Nephron progenitor cell (in vitro differentiated cells): ENCODE data around the gene PYGM.

Experiments used
- DNase-seq: peaks from one replicate; pipeline ENCODE4 v3.0.0; 2021
- H3K27ac Mint-ChIP-seq: 2 replicates; pipeline ENCODE4 v1.8.0; 2021; ENCODE audit warnings: mild to moderate bottlenecking, moderate library complexity, mixed read lengths
- H3K27me3 Mint-ChIP-seq: 2 replicates; pipeline ENCODE4 v1.8.0; 2021; ENCODE audit warnings: mild to moderate bottlenecking, low read depth, mixed read lengths; ENCODE audit not compliant: poor library complexity
- H3K36me3 Mint-ChIP-seq: 2 replicates; pipeline ENCODE4 v1.8.0; 2021; ENCODE audit warnings: low read depth, mixed read lengths
- H3K4me1 Mint-ChIP-seq: 2 replicates; pipeline ENCODE4 v1.8.0; 2021; ENCODE audit warnings: mixed read lengths
- H3K4me3 Mint-ChIP-seq: 2 replicates; pipeline ENCODE4 v1.8.0; 2021; ENCODE audit warnings: mild to moderate bottlenecking, moderate library complexity, mixed read lengths
- H3K9me3 Mint-ChIP-seq: 2 replicates; pipeline ENCODE4 v1.8.0; 2021; ENCODE audit warnings: mild to moderate bottlenecking, moderate library complexity, mixed read lengths
- TF ChIP-seq, protein P1 (sequence below): fragments of 200-600 bp; sonication (generic); IDR thresholded peaks from 2 replicates; pipeline ENCODE4 v1.5.0; 2021; ENCODE audit warnings: antibody characterized with exemption

The PYGM gene

DNA sequence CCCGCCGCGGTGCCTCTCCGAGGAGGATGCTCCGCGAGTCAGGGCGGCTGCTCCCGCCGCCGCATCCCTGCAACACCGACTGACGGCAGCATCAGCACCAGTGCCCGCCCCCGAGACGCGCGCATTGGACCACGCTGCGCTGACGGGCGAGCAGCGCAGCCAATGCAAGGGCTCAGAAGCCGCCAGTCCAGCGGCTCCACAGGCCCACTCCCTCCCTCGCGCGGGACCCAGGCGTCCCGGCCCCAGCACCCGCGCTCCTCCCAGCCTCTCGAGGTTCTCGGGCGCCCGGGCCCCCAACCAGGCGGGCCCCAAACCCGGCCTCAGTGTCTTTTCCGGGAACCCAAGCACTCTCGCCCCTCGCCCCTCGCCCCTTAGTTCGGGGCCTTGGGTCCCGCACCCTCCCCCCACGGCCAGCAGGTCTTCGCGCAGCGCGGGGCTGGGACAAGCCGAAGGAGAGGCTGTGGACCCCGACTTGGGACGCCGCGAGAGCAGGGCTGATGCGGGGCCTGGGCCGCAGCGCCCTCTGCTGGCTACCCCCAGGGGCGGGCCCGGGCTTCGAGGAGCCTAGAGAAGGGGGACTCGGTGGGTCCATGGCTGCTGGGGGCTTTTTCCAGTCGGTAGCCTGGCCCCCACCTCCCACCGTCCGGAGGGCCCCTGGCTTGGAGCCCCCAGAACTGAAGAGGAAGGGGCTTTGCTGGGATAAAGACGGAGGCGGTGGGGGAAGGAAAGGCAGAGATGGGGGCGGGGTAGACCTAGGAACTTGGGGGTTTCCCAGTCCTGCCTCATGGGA lies 36.5 kb downstream of the PYGM start, which contains the start of gene NRXN2:
Gene NRXN2, minus strand, starts transcription at position 81 of the 790 bp plus-strand sequence. CDS start 9,498 bp downstream, outside the sequence.
- peak; percentile 88 for DNase-seq
- Mint-ChIP-seq H3K36me3 (no peaks in the 10 kb centered on the region), H3K9me3 (no peaks in the 10 kb centered on the region), H3K4me3 (peak within 1 kb of the TSS; percentile 60), H3K27ac (no peak within 1 kb of the TSS), H3K4me1 (peaks cover 47% of the 10 kb centered on the region), H3K27me3 (peaks cover 53% of the 10 kb centered on the region)
- TF ChIP-seq, protein P1, sequence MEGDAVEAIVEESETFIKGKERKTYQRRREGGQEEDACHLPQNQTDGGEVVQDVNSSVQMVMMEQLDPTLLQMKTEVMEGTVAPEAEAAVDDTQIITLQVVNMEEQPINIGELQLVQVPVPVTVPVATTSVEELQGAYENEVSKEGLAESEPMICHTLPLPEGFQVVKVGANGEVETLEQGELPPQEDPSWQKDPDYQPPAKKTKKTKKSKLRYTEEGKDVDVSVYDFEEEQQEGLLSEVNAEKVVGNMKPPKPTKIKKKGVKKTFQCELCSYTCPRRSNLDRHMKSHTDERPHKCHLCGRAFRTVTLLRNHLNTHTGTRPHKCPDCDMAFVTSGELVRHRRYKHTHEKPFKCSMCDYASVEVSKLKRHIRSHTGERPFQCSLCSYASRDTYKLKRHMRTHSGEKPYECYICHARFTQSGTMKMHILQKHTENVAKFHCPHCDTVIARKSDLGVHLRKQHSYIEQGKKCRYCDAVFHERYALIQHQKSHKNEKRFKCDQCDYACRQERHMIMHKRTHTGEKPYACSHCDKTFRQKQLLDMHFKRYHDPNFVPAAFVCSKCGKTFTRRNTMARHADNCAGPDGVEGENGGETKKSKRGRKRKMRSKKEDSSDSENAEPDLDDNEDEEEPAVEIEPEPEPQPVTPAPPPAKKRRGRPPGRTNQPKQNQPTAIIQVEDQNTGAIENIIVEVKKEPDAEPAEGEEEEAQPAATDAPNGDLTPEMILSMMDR: peak; percentile 94

DNA sequence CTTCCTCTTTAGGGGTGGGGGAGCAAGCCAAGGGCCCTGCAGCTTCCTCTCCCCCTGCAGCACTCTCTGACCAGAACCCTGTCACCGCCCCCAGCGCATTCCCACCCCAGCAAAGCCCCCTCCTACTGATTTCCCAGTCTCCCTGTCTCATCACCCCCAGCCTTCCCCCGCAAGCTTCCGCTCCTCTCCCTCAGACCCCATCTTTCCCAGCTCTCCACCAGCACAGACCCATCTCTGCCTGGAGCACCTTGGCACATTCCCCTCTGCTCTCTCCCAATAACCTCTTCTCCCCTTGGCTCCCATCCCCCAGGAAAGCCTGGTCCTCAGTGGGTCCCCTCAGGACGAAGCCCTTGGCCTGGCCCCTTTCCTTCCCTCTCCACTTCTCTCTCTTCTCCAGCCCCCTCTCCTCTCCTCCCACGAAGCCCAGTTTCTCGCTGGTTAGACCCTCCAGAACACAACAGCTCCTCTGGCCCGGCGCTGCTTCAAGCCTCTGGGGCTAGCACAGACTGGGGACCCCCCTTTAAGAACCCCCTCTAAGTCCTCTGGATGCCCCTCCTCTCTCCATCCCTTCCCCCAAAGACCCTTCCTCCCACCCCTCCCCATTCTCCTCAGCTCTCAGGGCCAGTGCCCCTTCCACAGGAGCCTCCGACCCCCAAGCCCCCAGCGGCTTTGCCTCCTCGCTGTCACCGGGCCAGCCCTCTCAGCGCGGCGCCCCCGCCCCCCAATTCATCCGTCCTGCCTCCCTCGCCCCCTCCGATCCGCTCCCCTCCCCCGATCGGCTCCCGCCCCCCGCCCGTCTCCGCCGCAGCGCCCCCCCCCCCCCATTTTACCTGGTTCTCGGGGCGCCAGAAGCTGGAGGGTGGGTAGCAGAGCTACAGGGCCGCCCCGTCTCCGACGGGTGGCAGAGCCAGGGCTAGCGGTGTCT lies 37.4 kb downstream of the PYGM start:
- H3K4me1 Mint-ChIP-seq: peaks cover 46% of the 10 kb centered on the region
- DNase-seq: no peak
- peaks cover 62% of the 10 kb centered on the region for H3K27me3 Mint-ChIP-seq
- H3K36me3 Mint-ChIP-seq: no peaks in the 10 kb centered on the region
- H3K4me3 Mint-ChIP-seq: peak overlapping the region; percentile 30
- no peaks in the 10 kb centered on the region for H3K9me3 Mint-ChIP-seq
- TF ChIP-seq, protein P1: no peak
- H3K27ac Mint-ChIP-seq: no peak overlapping the region

GRCh38 chr11:64721359-64721699 lies 38.4 kb downstream of the PYGM start:
- no peak for DNase-seq
- Mint-ChIP-seq H3K4me3 (no peak overlapping the region), H3K4me1 (peaks cover 46% of the 10 kb centered on the region), H3K27ac (no peak overlapping the region), H3K27me3 (peaks cover 73% of the 10 kb centered on the region), H3K36me3 (no peaks in the 10 kb centered on the region), H3K9me3 (no peaks in the 10 kb centered on the region)
- TF ChIP-seq, protein P1: no peak

DNA sequence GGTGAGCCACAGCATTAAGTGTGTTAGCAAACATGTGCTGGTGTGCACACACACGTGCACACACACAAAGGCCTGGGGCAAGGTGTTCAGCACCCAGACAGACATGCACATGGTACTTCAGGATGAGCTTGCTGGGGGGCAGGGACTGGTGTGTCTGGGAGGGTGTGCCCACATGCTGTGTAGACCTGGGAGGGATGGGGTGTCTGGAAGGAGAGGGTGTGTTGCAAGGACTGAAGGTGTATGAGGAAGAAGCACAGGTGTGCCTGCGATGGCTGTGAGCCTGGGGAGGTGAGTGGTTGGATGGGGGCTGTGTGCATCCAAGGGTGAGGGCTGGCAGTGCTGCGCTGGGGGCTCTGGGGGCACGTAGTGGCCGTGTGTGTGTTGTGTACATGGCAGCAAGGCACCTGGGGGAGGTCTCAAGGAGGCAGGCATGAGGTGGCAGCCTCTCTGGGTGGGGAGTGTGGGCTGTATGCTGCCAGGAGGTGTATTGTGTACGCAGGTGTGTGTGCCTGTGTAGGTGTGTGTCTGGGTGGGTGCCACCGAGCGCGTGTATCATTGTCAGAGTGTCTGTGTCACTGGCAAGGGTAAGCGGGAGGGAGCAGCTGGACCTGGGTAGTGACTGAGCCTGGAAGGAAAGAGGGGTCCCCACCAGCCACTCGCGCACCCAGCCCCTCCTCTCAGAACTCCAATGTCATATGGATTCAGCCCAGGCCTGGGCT lies 39.0 kb downstream of the PYGM start:
- TF ChIP-seq, protein P1: no peak
- peaks cover 78% of the 10 kb centered on the region for H3K27me3 Mint-ChIP-seq
- H3K4me3 Mint-ChIP-seq: no peak overlapping the region
- H3K27ac Mint-ChIP-seq: no peak overlapping the region
- DNase-seq: no peak
- no peaks in the 10 kb centered on the region for H3K36me3 Mint-ChIP-seq
- no peaks in the 10 kb centered on the region for H3K9me3 Mint-ChIP-seq
- H3K4me1 Mint-ChIP-seq: peaks cover 46% of the 10 kb centered on the region

- Mint-ChIP-seq H3K27me3 (peaks cover 84% of the 10 kb centered on the region), H3K27ac (no peak overlapping the region), H3K4me1 (peaks cover 46% of the 10 kb centered on the region), H3K4me3 (no peak overlapping the region), H3K36me3 (no peaks in the 10 kb centered on the region), H3K9me3 (no peaks in the 10 kb centered on the region)
- TF ChIP-seq, protein P1: no peak
- no peak for DNase-seq
Measured at GRCh38 chr11:64720167-64720566, 39.6 kb downstream of the PYGM start.
